ENCODE results near the gene BCLAF1.
"Not testable (repeated sequence)": the region's sequence is repeated elsewhere in the genome, so short reads cannot be mapped to it uniquely, and the experiment has no call there.

Gene BCLAF1

DNA sequence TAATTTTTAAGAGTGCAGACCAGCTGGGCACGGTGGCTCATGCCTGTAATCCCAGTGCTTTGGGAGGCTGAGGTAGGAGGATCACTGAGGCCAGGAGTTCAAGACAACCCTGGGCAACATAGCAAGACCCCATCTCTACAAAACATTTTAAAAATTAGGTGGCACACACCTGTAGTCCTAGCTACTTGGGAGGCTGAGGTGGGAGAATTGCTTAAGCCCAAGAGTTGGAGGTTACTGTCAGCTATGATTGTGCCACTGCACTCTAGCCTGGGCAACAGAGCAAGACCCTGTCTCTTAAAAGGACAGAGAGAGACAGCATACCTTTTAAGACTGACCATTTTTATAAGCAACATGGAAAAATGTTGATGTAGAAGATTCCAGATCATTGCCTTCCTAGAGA, 18.8 kb upstream of the BCLAF1 start:
- DNase-seq (ENCODE audit: low spot score) = not testable (repeated sequence)

DNA sequence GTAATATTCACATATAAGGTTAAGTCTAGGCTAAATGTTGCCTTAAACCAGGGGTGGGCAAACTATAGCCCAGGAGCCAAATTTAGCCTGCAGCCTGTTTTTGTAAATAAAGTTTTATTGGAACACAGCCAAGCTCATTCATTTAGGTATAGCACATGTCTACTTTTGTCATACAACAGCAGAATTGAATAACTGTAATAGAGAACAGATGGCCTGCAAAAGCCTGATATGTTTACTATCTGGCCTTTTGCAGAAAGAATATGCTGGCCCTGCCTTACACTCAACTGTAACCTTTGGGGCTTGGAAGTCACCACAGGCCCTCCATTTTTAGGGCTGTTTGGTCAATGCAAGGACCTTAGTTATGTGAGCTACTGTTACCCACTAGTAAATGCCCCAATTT, 17.7 kb upstream of the BCLAF1 start:
- no peak for DNase-seq (ENCODE audit: low spot score)

DNA sequence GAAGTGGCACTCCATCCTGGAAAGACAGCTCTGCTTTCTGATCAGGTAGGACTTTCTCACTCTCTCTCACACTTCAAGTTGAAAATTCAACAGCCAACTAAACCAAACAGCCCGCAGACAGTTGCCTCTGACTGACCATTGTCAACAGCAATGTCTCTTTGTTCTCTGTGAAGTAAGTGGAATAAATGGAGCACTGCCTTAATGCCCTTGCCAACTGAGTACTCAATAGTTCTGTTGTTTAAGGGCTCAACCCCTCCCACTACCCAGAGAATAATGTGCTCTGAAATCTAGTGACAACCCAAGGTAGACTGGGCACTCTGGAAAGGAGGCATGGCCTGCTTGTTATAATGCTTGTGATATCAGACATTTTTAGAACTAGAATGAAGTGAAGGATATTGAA, 16.8 kb upstream of the BCLAF1 start:
- no peak for DNase-seq (ENCODE audit: low spot score)

DNA sequence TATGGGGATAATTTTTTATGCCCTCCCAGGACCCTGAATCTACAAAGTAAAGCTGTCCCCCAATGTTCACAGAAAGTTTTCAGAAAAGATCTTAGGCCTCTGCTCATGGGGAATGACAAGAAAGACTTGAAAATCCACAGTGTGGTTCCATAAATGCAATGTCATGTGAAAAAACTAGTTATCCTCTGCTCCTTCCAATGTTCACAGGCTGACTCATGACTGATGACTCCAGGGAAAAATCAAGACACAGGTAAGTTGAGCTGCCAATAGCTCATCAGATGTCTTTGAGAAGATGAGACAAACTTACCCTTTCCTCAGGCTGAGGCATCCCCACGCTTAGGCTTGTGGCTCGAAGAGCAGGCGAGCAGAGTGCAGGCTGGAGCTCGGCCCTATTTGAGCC, 14.8 kb upstream of the BCLAF1 start:
- DNase-seq (ENCODE audit: low spot score) = no peak

DNA sequence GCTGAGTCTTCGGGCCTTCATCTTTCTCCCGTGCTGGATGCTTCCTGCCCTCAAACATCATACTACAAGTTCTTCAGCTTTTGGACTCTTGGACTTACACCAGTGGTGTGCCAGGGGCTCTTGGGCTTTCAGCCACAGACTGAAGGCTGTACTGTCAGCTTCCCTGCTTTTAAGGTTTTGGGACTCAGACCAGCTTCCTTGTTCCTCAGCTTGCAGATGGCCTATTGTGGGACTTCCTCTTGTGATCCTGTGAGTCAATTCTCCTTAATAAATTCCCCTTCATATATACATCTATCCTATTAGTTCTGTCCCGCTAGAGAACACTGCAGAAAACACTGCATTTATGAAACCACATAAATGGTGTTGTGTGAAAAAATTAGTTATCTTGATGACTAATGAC, 13.9 kb upstream of the BCLAF1 start:
- DNase-seq (ENCODE audit: low spot score) = no peak

DNA sequence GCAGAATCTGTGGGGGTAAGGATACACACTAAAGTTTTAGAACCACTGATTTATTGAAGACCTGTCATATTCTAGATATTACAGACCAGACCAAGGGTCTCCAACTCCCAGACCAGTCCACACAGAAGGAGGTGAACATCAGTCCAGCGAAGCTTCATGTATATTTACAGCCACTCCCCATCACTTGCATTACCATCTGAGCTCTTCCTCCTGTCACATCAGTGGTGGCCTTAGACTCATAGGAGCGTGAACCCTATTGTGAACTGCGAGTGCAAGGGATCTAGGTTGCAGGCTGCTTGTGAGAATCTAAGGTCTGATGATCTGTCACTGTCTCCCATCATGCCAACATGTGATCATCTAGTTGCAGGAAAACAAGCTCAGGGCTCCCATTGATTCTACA, 5.0 kb upstream of the BCLAF1 start:
- no peak for DNase-seq (ENCODE audit: low spot score)

DNA sequence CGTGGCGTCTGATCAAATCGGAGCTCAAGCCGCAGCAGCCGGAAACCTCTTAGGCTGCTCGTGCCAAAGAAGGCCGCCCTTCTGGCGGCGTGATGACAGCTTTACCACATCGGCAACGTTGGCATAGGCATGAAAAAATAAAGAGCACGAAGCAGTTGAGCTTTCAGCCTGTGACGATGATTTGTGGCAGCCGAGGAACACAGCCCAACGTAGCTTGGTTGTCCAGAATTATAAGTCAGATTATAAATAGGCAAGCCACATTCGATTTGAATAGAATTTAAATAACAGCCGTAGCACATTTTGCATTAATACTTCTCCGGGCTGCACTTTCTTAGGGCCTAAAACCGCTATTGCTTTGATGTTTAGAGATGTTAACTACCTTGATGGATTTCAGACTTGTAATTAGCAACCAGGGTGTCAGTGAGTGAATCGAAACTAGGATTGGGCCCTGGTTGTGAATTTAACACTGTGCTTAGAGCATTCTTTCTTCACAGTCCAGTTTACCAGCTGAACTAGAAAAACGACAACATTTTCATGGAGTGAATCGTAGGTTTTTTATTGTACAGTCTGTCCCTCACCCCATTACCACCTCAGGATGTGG, 864 bp upstream of the BCLAF1 start:
- DNase-seq (ENCODE audit: low spot score) = peak; percentile 81

DNA sequence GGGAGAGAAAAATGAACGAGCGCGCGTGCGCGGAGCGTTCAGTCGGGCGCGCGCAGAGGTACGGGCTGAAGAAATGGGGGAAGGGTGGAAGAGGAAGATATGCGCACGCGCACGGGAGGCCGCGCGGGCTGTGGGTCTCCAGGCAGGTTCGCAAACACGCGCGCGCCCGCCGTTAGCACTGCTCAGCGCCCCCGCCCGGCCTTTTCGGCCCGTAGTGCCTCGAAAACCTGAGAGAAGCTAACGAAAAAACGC, 393 bp downstream of the BCLAF1 start:
- peak; percentile 81 for DNase-seq (ENCODE audit: low spot score)

DNA sequence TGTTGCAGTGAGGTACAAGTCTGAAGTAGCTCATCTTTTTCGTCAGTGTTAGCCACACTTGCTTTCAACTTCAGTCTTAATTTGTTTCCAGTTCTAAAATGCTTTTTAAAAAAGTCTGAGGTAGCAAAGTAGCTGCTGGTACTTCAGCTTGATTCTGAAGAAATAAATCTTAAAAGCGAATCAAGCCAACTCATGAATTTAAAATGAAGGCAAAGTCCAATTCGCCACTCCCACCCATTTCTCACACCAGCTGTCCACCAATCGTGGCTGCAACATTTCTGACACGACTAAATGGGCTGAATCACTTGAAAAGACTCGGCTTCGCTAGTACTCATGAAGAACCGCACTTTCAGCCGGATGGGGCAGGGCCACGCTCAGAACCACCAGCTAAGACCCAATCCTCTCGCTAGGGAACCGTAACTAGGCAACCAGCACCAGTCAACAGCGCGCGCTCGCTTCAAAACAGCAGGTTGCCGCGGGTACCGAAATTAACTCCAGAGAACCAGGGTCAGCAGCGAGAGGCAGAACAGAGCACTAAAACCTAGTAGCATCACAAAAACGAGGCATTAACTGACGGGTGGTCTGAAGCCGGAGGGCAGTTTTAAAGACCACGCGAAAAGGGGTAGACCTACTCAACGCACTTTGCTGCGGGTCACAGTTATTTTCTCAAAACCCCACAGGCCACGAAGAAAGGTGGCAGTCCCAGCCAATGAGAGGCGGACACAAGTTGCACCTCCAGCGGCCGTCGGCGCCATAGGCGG, 900 bp downstream of the BCLAF1 start:
- DNase-seq (ENCODE audit: low spot score) = peak; percentile 70

DNA sequence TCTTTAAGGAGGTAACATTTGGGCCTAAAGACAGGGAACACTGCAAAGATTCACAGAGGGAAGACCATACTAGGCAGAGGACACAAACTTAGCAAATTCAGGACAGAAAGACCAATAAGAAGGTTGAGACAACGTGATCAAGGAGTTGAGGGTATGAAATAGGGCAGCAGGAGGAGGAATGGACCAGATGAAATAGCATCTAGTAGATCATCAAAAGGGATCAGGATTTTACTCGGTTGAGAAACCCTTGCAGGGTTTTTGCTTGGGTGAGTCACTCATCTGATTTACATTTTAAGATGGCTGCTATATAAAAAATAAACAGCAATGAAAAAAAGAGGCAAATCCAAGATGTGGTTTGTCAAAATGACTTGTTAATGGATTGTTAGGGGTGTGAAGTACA, 4.7 kb downstream of the BCLAF1 start:
- DNase-seq (ENCODE audit: low spot score) = peak; percentile 11

DNA sequence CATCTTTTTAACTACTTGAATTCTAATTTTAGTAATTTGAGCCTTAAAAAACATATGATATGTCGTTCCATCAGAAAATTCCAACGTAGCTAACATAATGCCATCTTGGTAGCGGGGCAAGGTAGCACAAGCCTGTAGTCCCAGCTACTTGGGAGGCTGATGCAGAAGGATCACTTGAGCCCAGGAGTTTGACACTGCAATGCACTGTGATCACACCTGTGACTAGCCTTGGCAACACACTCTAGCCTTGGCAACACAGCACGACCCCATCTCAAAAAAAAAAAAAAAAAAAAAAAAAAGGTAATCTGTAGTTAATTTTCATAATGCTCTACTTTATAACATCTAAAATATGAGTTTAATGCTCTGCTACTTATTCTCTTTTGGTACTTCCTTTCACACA, 6.7 kb downstream of the BCLAF1 start:
- DNase-seq (ENCODE audit: low spot score) = no peak

DNA sequence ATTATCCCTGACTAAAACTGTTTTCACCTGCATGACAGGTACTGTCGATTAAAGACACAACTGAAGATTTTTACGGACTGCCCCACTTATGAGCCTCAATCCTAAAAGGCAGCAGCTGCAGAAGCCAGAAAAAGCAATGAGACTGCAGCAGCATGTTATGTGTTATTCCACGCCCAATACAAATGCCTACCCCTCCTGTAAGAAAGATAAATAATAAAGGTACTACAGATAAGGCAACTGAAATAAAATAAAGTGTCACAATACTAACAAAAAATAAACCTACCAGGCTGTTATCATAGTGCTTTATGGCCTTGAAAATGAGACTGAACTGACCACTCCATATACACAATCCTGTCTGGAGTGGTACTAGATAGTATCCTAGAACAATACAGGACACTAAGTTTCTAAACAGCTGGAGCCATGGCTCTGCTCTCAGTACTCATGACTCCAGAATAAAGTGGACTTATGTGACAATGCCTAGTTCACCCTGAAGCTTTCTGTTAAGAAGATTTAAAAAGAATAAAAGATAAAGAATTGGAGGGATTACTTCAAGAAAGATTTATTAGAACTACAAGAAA, 9.5 kb downstream of the BCLAF1 start:
- DNase-seq (ENCODE audit: low spot score) = no peak

DNA sequence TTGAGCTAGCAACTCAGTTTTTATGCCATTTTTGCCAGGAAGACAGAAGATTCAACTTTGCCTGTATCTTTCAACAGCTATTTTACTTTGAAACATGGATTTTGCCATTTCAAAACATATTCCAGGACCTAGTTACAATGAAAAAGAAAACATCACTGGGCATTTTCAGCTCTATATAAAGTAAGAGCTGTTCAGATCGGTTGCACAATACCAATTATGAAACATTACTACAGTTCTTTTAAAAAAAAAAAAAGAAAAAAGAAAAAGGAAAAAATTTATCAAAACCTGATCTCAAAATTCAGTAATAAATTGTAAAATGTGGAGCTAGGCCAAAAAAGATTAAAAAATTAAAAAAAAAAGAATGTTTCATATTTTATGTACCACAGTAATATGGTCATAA, 15.6 kb downstream of the BCLAF1 start:
- no peak for DNase-seq (ENCODE audit: low spot score)

DNA sequence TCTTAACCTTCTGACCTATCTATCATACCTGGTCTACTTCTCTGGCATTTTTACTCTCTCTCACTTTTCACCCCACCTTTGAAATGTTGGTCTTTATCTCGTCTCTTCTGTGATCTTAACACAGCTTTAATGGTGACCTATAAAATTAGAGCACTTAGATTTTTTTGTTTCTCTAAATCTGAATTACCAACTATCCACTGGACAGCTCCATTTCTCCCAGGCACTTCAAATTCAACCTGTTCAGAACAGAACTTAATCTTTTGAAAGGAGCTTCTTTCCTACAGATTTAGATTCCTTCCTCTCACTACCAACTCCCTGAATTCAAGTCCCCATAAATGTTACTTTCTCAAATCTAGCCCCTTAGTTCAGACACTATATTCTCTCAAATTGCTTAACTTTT, 24.5 kb downstream of the BCLAF1 start:
- DNase-seq (ENCODE audit: low spot score) = no peak

DNA sequence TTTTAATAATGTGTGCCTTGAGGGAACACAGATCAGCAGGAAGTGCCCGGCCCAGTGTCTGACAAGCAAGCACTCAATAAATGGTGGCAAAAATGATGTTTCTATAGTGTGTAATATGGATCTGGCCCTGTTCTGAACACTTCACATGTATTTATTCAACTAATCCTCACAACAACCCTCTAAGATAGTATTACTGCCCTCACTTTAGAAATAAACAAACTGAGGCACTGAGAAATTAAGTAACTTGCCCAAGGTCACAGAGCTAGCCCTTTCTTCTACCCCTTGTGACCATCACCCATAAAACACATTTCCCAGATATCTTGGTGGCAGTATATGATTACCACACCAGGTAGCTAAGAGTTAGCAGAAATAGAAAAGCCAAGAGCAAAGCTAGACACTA, 26.7 kb downstream of the BCLAF1 start:
- no peak for DNase-seq (ENCODE audit: low spot score)

DNA sequence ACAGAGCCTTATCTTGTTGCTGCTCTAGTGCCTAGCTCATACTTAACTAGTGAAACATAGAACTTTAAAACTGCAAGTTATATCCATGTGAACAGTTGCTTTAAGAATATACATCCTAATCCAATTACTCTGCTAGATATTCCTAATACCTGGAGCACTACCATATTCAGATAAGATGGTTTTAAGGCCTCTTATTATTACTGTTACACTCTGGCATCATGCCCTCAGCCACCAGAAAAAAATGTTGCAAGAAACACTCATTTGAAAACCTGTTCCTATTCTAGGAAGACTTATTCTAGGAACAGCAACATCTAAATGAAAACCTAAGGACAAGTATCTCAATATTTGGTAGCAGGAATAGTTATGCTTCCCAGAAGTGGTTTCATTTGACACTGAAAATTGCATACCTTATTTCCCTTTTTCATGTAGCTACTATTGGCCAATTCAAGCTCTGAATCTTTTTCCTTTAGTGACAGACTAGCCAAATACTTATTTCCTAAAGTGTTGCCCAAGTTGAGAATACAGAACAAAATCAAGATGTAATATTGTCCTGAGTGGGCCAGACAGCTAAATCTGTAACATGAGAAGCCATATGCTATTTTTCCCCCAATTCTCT, 34.7 kb downstream of the BCLAF1 start:
- no peak for DNase-seq (ENCODE audit: low spot score)

DNA sequence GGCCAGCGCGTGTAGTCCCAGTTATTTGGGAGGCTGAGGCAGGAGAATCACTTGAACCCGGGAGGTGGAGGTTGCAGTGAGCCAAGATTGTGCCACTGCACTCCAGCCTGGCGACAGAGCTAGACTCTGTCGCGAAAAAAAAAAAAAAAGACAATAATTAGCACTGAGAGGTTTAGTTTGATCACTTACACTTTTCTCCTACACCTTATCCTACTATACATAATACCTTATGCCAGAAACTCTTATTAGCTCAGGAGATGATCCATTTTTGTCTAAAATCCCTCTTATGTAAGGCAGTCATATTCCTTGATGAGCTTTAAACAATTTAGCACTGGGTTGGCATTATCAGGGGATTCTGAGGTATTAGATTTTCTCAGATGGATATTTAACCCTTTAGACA, 35.9 kb downstream of the BCLAF1 start:
- DNase-seq (ENCODE audit: low spot score) = no peak

DNA sequence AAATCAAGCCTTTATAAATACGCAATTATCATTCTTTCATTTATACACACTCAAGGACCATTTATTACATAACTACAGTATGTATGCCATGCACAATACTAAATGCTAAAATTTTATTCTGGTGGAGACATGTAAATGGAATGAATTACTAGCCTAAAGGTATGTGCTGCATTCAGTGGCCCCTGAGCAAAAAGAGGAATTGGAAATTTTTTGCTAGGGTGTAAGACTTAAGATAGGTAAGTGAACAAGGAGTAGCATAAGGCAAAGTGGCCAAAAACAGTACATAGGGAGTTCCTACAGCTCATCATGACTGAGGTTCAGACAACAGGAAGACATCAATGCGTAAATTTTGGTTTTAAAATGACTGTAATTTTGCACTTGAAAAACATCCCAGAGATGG, 37.2 kb downstream of the BCLAF1 start:
- DNase-seq (ENCODE audit: low spot score) = no peak

DNA sequence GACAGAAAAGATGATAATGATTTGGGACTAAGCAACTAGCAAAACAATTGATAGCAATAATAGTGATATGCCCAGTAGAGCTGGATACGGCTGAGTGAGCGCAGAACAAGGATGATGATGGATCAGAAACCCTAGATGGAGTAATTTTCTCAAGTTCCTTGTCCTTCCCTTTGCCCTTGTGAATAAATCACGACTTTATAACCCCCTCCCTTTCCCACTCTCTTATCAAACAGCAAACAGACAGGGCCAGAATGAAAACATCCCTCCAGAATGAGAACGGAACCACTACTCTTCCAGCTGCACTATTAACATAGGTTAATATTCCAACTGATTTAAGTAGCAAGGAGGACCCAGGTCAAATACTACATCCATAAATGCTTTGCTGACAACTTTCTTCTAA, 38.3 kb downstream of the BCLAF1 start:
- DNase-seq (ENCODE audit: low spot score) = no peak

DNA sequence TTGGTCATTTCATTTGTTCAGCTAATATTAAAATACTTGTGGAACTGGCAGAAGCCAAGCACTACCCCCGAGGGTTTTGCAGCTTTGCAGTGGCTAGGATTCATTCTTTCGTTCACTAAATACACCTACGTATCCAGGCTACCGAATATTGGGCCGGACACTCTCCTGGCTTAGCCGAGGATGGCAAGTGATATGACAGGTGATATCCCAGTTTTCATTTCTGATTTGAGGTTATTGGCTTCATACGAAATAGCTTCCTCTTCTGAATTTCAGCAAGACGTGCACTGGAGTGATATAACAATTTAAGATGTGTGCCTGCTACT, 39.0 kb downstream of the BCLAF1 start:
- DNase-seq (ENCODE audit: low spot score) = no peak

DNA sequence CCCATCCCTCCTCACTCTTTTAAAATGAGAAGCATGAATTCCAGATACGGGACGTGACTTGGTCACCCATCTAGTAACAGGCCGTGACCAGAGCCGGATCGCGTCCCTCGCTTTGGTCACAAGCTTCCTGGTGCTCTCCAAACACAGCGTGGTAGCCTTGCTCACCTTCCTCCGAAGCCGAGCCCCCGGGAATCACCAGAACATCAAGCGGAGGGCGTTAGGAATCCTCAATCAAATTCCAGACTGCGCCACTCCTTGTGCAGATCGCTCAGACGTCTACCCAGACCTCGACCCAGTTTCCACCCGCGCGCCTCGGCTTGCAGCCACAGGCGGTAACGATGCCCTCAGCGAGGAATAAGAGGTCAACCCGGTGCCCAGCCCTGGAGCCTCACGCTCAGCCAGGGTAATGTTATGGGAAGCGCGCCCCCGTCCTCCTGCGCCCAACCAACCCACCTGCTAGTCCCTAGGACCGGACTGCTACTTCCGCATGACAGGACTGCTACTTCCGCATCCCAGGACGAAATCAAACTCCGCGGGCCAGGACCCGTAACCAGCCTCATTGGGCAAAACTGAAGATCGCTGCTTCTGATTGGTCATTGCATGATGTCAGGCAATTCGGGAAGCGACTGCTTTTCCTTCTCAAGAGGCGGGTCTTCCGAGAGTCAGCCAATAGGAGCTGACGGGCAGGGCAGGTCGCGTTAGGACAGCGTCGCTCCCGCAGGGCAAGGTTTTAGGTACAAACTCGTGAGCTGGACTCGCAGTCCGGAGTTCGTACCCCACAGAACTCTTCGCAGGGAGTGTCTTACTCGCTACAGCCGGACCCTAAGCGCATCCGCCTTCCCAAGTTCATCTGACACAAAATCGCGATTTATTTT, 39.6 kb downstream of the BCLAF1 start, which contains the start of gene MTFR2:
MTFR2 (minus strand) TSS at position 501 of the 875 bp plus-strand sequence. CDS start 1,212 bp downstream, outside the sequence.
- peak; percentile 97 for DNase-seq (ENCODE audit: low spot score)

DNA sequence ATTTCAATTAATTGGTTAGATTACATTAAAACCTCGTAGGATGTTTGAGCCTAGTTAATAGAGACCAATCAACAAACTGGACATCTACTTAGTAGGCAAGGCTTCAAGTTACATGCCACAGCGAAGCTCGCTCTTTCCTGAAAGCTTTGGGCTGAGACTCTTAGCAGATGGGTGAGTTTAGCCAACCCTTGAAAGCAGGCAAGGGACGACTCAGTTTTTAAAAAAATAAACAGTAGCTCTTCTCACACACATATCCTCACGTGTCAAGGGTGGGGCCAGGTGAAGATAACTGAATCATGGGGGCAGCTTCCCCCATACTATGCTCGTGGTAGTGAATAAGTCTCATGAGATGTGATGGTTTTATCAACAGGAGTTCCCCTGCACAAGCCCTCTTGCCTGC, 40.3 kb downstream of the BCLAF1 start:
- DNase-seq (ENCODE audit: low spot score) = no peak
